Mammary epithelial cell (primary cell): ENCODE data around the gene DNASE1L3.

Source experiments
- CTCF ChIP-seq, 2 donors: IDR thresholded peaks in 1 of 2; conservative IDR thresholded peaks in 1 of 2; 2 replicates each; pipeline ENCODE4 v1.5.1; 2011 to 2012; ENCODE audit warnings: inconsistent platforms in 2 of 2, low read length in 2 of 2, mild to moderate bottlenecking in 2 of 2, control low read depth in 1 of 2, low read depth in 1 of 2; ENCODE audit not compliant: insufficient read depth in 1 of 2; ENCODE audit errors: extremely low read depth in 1 of 2
- EZH2 ChIP-seq: IDR thresholded peaks from 2 replicates; pipeline ENCODE4 v1.6.1; 2012; ENCODE audit warnings: low read length, inconsistent platforms, borderline replicate concordance

GRCh38 chr3:58207954-58208353 lies 2.8 kb downstream of the DNASE1L3 start:
- no peak for TF ChIP-seq CTCF (conservative IDR thresholded peaks at IDR 0.05 in 1 of 2, IDR thresholded peaks at IDR 0.05 in 1 of 2; ENCODE audit: extremely low read depth in 1 of 2, insufficient read depth in 1 of 2, low read depth in 1 of 2, low read length in 2 of 2)
- TF ChIP-seq EZH2 = no peak
